HepG2 (cell line): ENCODE measurements around the gene KCTD18. TPM values are rescaled to one million over a fixed set of nuclear protein-coding genes. Genes with fewer than 3 reads are reported as not detected.

Experiments used
- CHD2 ChIP-seq: IDR thresholded peaks from 2 replicates; pipeline ENCODE4 v1.6.1; 2011; ENCODE audit warnings: low read depth, low read length, improper control_type of control experiment
- FOXC1 ChIP-seq: sonication (generic); formaldehyde crosslinking; IDR thresholded peaks from 2 replicates; pipeline ENCODE4 v1.8.0; 2022; ENCODE audit warnings: mild to moderate bottlenecking, missing genetic modification reagents, borderline replicate concordance
- SMYD3 ChIP-seq: sonication (generic); formaldehyde crosslinking; IDR thresholded peaks from 2 replicates; pipeline ENCODE4 v1.8.1; 2023; ENCODE audit warnings: mild to moderate bottlenecking, missing genetic modification reagents
- ZEB1 ChIP-seq: IDR thresholded peaks from 2 replicates; pipeline ENCODE4 v1.6.1; 2012; ENCODE audit warnings: mild to moderate bottlenecking, low read depth, inconsistent platforms; ENCODE audit not compliant: insufficient replicate concordance
- ZMYM2 ChIP-seq: sonication (generic); formaldehyde crosslinking; IDR thresholded peaks from 2 replicates; pipeline ENCODE4 v1.8.0; 2022; ENCODE audit warnings: mild to moderate bottlenecking, missing genetic modification reagents
- ZNF510 ChIP-seq: sonication (generic); formaldehyde crosslinking; IDR thresholded peaks from 2 replicates; pipeline ENCODE4 v1.4.0; 2020; ENCODE audit warnings: low read depth, mild to moderate bottlenecking, missing genetic modification reagents
- polyA plus RNA-seq, 8 experiments: library from polyadenylated mRNA; depleted of rRNA in 3 of 8; stranded (reverse) in 7 of 8; unstranded in 1 of 8; fragments of >200 nt; fragmentation: Illumina TruSeq in 4 of 8; extraction: Trizol in 4 of 8; gene quantifications; 2 replicates each; pipeline versions ENCODE4 v1.2.1 to v1.2.3, GENCODE V29; 2011 to 2016; ENCODE audit warnings: low read depth in 4 of 8, missing spikeins in 1 of 8, mixed read lengths in 1 of 8; ENCODE audit not compliant: insufficient read depth in 1 of 8
- total RNA-seq, 5 experiments: library from RNA; depleted of rRNA; stranded (reverse); fragments of >200 nt; fragmentation: Illumina TruSeq; extraction: Trizol; gene quantifications; 2 replicates each; pipeline ENCODE4 v1.2.3, GENCODE V29; 2016; ENCODE audit warnings: low read depth in 1 of 5
- TF ChIP-seq, protein P1 (sequence below): sonication (generic); formaldehyde crosslinking; IDR thresholded peaks from 2 replicates; pipeline ENCODE4 v1.5.0; 2020; ENCODE audit warnings: mild to moderate bottlenecking, missing genetic modification reagents, borderline replicate concordance
- TF ChIP-seq, protein P2 (sequence below): sonication (generic); formaldehyde crosslinking; IDR thresholded peaks from 2 replicates; pipeline ENCODE4 v1.5.0; 2020; ENCODE audit warnings: missing genetic modification reagents
- TF ChIP-seq, protein P3 (sequence below): sonication (generic); formaldehyde crosslinking; IDR thresholded peaks from 2 replicates; pipeline ENCODE4 v1.5.0; 2020; ENCODE audit warnings: mild to moderate bottlenecking, missing genetic modification reagents, moderate library complexity
- TF ChIP-seq, protein P4 (sequence below): sonication (generic); formaldehyde crosslinking; IDR thresholded peaks from 2 replicates; pipeline ENCODE4 v1.5.0; 2020; ENCODE audit warnings: mild to moderate bottlenecking, missing genetic modification reagents, borderline replicate concordance
- TF ChIP-seq, protein P5 (sequence below): sonication (generic); formaldehyde crosslinking; IDR thresholded peaks from 2 replicates; pipeline ENCODE4 v1.5.1; 2020; ENCODE audit warnings: mild to moderate bottlenecking, missing genetic modification reagents

KCTD18 gene
- total and polyA plus RNA-seq, 2 of the 13 experiments (the other 11 are each of a cell fraction or from before 2014, with no cell fraction given) = 2.2 to 7.1 TPM

DNA sequence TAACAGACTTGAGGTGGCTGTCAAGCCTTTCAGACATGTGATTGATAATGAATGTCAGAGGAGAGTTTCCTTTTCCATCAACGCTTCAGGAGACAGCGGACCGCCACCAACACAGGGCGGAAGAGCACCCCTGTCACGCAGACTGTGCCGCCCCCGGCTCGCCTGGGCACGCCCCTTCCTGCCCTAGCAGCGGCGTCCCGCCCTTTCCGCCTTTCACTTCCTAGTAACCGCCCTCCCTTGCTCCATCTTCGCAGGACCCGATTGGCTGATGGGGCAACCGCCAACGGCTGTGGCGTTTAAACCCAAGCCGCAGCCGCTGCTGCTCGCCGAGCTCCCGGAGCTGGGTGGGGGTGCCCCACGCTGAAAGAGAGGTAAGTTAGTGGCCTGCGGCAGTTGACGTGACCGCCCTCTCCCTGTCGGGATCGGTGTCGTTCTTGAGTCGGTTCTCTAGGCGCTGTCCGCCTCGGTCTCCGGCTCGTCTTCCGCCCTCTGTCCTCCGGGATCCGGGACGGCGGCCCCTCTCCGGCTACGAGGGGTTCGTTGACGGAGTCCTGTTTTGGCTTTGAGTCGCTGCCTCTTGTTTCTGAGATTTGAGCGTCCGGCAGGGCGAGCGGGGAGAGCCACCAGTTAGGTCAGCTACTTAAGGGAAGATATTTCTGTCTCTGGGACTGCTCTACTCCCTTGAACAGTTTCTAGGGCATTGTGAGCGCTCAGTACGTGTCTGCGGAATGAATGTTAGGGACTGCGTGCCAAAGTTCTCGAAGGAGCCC is 16.2 kb upstream of the KCTD18 start, which contains the start of gene SGO2 (continued):
- TF ChIP-seq ZNF510 (CRISPR knock-in tag) (peak; percentile 89), SMYD3 (peak; percentile 63; the same call in 1 of the 2 replicates), CHD2 (peak; percentile 26; the same call in 1 of the 2 replicates), FOXC1 (peak; percentile 59; the same call in 1 of the 2 replicates), ZEB1 (no peak), ZMYM2 (peak; percentile 46; the same call in 1 of the 2 replicates)
- TF ChIP-seq, protein P1, sequence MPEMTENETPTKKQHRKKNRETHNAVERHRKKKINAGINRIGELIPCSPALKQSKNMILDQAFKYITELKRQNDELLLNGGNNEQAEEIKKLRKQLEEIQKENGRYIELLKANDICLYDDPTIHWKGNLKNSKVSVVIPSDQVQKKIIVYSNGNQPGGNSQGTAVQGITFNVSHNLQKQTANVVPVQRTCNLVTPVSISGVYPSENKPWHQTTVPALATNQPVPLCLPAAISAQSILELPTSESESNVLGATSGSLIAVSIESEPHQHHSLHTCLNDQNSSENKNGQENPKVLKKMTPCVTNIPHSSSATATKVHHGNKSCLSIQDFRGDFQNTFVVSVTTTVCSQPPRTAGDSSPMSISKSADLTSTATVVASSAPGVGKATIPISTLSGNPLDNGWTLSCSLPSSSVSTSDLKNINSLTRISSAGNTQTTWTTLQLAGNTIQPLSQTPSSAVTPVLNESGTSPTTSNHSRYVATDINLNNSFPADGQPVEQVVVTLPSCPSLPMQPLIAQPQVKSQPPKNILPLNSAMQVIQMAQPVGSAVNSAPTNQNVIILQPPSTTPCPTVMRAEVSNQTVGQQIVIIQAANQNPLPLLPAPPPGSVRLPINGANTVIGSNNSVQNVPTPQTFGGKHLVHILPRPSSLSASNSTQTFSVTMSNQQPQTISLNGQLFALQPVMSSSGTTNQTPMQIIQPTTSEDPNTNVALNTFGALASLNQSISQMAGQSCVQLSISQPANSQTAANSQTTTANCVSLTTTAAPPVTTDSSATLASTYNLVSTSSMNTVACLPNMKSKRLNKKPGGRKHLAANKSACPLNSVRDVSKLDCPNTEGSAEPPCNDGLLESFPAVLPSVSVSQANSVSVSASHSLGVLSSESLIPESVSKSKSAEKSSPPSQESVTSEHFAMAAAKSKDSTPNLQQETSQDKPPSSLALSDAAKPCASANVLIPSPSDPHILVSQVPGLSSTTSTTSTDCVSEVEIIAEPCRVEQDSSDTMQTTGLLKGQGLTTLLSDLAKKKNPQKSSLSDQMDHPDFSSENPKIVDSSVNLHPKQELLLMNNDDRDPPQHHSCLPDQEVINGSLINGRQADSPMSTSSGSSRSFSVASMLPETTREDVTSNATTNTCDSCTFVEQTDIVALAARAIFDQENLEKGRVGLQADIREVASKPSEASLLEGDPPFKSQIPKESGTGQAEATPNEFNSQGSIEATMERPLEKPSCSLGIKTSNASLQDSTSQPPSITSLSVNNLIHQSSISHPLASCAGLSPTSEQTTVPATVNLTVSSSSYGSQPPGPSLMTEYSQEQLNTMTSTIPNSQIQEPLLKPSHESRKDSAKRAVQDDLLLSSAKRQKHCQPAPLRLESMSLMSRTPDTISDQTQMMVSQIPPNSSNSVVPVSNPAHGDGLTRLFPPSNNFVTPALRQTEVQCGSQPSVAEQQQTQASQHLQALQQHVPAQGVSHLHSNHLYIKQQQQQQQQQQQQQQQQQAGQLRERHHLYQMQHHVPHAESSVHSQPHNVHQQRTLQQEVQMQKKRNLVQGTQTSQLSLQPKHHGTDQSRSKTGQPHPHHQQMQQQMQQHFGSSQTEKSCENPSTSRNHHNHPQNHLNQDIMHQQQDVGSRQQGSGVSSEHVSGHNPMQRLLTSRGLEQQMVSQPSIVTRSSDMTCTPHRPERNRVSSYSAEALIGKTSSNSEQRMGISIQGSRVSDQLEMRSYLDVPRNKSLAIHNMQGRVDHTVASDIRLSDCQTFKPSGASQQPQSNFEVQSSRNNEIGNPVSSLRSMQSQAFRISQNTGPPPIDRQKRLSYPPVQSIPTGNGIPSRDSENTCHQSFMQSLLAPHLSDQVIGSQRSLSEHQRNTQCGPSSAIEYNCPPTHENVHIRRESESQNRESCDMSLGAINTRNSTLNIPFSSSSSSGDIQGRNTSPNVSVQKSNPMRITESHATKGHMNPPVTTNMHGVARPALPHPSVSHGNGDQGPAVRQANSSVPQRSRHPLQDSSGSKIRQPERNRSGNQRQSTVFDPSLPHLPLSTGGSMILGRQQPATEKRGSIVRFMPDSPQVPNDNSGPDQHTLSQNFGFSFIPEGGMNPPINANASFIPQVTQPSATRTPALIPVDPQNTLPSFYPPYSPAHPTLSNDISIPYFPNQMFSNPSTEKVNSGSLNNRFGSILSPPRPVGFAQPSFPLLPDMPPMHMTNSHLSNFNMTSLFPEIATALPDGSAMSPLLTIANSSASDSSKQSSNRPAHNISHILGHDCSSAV (CRISPR knock-in tag) = no peak
- TF ChIP-seq, protein P2, sequence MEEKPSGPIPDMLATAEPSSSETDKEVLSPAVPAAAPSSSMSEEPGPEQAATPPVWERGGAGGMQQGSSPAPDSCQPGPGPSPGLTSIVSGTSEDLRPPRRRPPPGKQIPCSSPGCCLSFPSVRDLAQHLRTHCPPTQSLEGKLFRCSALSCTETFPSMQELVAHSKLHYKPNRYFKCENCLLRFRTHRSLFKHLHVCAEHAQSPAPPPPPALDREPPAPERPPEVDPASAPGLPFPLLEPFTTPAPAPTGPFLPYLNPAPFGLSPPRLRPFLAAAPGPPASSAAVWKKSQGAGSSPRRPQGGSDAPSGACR (CRISPR knock-in tag) = no peak
- TF ChIP-seq, protein P3, sequence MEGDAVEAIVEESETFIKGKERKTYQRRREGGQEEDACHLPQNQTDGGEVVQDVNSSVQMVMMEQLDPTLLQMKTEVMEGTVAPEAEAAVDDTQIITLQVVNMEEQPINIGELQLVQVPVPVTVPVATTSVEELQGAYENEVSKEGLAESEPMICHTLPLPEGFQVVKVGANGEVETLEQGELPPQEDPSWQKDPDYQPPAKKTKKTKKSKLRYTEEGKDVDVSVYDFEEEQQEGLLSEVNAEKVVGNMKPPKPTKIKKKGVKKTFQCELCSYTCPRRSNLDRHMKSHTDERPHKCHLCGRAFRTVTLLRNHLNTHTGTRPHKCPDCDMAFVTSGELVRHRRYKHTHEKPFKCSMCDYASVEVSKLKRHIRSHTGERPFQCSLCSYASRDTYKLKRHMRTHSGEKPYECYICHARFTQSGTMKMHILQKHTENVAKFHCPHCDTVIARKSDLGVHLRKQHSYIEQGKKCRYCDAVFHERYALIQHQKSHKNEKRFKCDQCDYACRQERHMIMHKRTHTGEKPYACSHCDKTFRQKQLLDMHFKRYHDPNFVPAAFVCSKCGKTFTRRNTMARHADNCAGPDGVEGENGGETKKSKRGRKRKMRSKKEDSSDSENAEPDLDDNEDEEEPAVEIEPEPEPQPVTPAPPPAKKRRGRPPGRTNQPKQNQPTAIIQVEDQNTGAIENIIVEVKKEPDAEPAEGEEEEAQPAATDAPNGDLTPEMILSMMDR = no peak
- TF ChIP-seq, protein P4, sequence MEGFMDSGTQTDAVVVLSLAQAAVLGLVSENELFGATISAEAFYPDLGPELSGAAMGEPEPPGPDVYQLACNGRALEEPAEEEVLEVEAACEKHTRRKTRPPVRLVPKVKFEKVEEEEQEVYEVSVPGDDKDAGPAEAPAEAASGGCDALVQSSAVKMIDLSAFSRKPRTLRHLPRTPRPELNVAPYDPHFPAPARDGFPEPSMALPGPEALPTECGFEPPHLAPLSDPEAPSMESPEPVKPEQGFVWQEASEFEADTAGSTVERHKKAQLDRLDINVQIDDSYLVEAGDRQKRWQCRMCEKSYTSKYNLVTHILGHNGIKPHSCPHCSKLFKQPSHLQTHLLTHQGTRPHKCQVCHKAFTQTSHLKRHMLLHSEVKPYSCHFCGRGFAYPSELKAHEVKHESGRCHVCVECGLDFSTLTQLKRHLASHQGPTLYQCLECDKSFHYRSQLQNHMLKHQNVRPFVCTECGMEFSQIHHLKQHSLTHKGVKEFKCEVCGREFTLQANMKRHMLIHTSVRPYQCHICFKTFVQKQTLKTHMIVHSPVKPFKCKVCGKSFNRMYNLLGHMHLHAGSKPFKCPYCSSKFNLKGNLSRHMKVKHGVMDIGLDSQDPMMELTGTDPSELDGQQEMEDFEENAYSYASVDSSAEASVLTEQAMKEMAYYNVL (CRISPR knock-in tag) = no peak; the same call in 1 of the 2 replicates
- TF ChIP-seq, protein P5, sequence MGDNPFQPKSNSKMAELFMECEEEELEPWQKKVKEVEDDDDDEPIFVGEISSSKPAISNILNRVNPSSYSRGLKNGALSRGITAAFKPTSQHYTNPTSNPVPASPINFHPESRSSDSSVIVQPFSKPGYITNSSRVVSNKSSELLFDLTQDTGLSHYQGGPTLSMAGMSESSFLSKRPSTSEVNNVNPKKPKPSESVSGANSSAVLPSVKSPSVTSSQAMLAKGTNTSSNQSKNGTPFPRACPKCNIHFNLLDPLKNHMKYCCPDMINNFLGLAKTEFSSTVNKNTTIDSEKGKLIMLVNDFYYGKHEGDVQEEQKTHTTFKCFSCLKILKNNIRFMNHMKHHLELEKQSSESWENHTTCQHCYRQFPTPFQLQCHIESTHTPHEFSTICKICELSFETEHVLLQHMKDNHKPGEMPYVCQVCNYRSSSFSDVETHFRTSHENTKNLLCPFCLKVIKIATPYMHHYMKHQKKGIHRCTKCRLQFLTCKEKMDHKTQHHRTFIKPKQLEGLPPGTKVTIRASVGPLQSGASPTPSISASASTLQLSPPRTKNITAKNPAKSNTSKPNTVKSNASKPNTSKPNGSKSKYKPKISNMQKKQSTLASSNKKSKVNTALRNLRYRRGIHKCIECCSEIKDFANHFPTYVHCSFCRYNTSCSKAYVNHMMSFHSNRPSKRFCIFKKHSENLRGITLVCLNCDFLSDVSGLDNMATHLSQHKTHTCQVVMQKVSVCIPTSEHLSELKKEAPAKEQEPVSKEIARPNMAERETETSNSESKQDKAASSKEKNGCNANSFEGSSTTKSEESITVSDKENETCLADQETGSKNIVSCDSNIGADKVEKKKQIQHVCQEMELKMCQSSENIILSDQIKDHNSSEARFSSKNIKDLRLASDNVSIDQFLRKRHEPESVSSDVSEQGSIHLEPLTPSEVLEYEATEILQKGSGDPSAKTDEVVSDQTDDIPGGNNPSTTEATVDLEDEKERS (CRISPR knock-in tag) = peak; percentile 95
